Sigmoid colon (tissue), 4 donors: ENCODE results near the gene NDUFB4.

Source experiments
- CTCF ChIP-seq, 4 experiments: fragments of 450-650 bp in 3 of 4; fragments of 200-600 bp in 1 of 4; IDR thresholded peaks; one replicate each; pipeline ENCODE4 v1.5.1; 2016 to 2019; ENCODE audit warnings: antibody characterized with exemption in 4 of 4, mild to moderate bottlenecking in 3 of 4, moderate library complexity in 2 of 4
- POLR2A ChIP-seq, 2 donors: fragments of 450-650 bp; IDR thresholded peaks; one replicate each; pipeline ENCODE4 v1.6.1; 2016; ENCODE audit warnings: antibody characterized with exemption in 2 of 2, mild to moderate bottlenecking in 2 of 2, moderate library complexity in 2 of 2
- POLR2AphosphoS5 ChIP-seq, 4 donors: sonication (generic); formaldehyde crosslinking; IDR thresholded peaks; one replicate each; pipeline ENCODE4 v1.6.1; 2017; ENCODE audit warnings: antibody characterized with exemption in 4 of 4

- TF ChIP-seq CTCF (IDR thresholded peaks at IDR 0.05) (no peak), POLR2AphosphoS5 (IDR thresholded peaks at IDR 0.05) (no peak), POLR2A (IDR thresholded peaks at IDR 0.05) (no peak)
Observed at GRCh38 chr3:120634539-120634938, 38.4 kb downstream of the NDUFB4 start.
